HG03103 (cell line): Measurements from ENCODE around the gene TKTL1.
A peak's percentile ranks its signal among the peaks of the same experiment; 100 is the strongest.
"Not testable (repeated sequence)": the region's sequence is repeated elsewhere in the genome, so short reads cannot be mapped to it uniquely, and the experiment has no call there.

Source experiments
- ATAC-seq: cut with Tn5 transposase; IDR thresholded peaks from one replicate; pipeline ENCODE4 v1.9.1; 2021; ENCODE audit warnings: low read depth; ENCODE audit not compliant: unreplicated experiment

Gene TKTL1, protein sequence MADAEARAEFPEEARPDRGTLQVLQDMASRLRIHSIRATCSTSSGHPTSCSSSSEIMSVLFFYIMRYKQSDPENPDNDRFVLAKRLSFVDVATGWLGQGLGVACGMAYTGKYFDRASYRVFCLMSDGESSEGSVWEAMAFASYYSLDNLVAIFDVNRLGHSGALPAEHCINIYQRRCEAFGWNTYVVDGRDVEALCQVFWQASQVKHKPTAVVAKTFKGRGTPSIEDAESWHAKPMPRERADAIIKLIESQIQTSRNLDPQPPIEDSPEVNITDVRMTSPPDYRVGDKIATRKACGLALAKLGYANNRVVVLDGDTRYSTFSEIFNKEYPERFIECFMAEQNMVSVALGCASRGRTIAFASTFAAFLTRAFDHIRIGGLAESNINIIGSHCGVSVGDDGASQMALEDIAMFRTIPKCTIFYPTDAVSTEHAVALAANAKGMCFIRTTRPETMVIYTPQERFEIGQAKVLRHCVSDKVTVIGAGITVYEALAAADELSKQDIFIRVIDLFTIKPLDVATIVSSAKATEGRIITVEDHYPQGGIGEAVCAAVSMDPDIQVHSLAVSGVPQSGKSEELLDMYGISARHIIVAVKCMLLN

GRCh38 chrX:154295664-154296310 lies at the start of gene TKTL1:
TSS of gene TKTL1 (plus strand) at chrX:154295795. CDS start at chrX:154295860, 65 bp downstream.
- no peak for ATAC-seq

DNA sequence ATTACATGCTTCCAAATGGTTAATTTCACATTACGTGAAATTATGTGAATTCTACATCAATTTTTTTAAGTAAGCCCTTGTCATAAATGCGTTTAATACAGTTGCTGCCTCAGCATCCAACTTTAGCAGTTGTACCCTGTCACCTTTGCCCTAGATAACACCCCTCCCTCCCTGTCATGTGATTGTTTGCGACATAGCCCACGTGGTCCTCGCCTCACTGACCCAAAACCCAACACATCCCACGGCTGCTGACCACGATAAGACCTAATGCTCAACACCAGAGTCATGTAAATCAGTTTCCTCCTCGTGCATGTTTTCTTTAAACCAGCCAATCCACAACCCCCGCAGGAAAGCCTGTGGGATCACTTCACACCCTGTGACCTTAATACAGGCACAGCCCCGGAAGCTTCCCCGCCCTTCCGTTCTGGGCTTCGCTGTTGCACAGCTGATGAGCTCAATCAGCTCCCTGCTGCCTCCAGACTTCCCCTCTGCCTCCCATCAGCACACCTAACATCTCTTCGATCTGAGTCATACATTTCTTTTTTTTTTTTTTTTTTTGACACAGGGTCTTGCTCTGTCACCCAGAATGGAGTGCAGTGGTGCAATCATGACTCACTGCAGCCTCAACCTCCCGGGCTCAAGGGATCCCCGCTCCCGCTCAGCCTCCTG lies 48.1 kb upstream of the TKTL1 start:
- ATAC-seq: peak; percentile 65

DNA sequence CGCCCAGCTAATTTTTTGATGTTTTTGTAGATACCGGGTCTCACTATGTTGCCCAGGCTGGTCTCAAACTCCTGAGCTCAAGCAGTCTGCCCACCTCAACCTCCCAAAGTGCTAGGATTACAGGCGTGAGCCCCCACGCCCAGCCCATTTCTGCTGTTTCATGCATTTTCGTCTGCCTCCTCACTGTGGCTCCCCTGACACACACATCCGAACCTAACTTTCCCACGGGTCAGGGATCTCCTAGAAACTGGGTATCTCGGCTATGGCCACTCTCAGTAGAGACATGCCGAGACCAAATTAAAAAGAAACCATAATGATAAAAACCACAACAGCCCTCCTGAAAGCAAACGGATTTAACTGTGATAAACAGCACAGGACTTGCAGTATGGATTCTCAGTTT lies 47.5 kb upstream of the TKTL1 start:
- not testable (repeated sequence) for ATAC-seq

GRCh38 chrX:154257282-154257681 lies 38.3 kb upstream of the TKTL1 start, which contains the start of gene OPN1MW3:
TSS of gene OPN1MW3 (plus strand) at chrX:154257582. CDS start at chrX:154257620, 38 bp downstream.
- not testable (repeated sequence) for ATAC-seq

- ATAC-seq: not testable (repeated sequence)
Observed at GRCh38 chrX:154258711-154259110, 36.9 kb upstream of the TKTL1 start.

DNA sequence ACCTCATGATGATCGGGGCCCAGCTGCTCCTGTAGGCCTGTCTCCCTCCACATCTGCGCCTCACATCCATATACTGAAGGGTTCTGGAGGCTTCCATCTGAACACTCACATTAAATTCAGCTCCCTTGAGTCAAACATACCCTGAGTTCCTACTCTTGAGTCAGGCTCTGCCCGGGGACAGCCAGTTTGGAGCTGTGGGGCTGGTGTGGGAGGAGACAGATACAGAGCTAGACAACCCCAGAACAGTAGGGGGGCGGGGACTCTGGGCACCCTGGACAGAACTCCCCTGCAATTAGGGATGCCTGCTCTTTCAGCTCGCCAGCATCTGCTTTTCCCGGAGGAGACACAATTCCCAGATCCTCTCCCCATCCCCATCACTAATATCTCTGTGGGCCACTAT lies 32.5 kb upstream of the TKTL1 start:
- ATAC-seq: not testable (repeated sequence)

DNA sequence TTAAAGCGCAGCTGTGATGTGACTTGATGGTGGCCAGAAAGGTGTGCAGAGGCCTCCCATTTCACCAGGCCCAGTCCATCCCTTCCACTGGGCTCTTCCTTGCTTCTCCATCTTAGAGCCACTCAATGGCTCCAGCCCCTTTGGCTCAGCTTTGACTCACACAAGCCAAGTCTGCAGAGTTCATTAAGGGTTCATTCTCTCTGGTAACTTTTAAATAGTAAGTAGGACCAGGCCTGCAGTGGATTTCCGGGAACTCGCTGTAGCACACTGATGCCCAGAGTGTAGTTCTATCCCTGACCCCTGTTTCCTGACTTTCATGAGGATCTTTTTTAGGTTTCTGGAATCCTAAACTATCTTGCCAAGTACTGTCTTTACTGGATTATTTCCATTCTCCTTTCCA lies 26.4 kb upstream of the TKTL1 start:
- not testable (repeated sequence) for ATAC-seq

DNA sequence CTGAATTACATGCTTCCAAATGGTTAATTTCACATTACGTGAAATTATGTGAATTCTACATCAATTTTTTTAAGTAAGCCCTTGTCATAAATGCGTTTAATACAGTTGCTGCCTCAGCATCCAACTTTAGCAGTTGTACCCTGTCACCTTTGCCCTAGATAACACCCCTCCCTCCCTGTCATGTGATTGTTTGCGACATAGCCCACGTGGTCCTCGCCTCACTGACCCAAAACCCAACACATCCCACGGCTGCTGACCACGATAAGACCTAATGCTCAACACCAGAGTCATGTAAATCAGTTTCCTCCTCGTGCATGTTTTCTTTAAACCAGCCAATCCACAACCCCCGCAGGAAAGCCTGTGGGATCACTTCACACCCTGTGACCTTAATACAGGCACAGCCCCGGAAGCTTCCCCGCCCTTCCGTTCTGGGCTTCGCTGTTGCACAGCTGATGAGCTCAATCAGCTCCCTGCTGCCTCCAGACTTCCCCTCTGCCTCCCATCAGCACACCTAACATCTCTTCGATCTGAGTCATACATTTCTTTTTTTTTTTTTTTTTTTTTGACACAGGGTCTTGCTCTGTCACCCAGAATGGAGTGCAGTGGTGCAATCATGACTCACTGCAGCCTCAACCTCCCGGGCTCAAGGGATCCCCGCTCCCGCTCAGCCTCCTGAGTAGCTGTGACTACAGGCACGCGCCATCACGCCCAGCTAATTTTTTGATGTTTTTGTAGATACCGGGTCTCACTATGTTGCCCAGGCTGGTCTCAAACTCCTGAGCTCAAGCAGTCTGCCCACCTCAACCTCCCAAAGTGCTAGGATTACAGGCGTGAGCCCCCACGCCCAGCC lies 10.9 kb upstream of the TKTL1 start:
- peak; percentile 70 for ATAC-seq

- ATAC-seq: not testable (repeated sequence)
Observed at GRCh38 chrX:154286406-154286805, 9.2 kb upstream of the TKTL1 start.

DNA sequence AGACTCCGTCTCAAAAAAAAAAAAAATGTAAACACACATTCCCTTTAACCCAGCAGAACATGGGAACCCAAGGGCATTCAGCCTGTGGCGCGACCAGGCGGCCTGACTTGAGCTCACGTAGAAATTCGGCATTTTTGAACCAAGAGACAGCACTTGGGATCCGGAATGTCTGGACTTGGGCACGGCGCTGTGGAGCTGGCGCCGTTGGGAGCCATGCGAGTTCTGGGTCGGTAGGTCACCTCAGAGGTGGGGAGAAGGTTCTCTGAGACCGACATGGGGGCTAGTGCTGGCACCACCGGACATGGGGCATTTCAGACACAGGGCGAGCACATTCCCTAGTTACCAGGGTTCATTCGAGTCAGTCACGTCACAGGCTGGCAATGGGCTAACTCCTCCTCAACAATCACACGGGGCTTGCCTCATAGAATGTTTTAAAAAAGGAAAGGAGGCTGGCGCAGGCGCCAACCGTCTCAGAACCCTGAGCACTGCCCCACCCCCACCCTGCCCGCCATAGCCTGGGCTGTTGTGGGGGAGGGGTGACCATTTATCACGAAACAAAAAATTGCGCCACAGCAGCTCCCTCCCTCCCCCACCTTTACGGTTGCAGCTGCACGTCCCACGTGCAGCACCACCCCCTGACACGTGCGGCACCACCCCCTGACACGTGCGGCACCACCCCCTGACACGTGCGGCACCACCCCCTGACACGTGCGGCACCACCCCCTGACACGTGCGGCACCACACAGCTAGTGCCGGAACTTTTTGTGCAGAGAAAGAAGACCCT lies 612 bp upstream of the TKTL1 start, which contains the start of gene TEX28:
TSS of gene TEX28 (minus strand) at position 334 of the 784 bp plus-strand sequence. CDS start 3,007 bp downstream, outside the sequence.
- no peak for ATAC-seq

- ATAC-seq: no peak
Observed at GRCh38 chrX:154296731-154297130, 1.1 kb downstream of the TKTL1 start.

GRCh38 chrX:154298312-154298711 lies 2.7 kb downstream of the TKTL1 start:
- no peak for ATAC-seq

DNA sequence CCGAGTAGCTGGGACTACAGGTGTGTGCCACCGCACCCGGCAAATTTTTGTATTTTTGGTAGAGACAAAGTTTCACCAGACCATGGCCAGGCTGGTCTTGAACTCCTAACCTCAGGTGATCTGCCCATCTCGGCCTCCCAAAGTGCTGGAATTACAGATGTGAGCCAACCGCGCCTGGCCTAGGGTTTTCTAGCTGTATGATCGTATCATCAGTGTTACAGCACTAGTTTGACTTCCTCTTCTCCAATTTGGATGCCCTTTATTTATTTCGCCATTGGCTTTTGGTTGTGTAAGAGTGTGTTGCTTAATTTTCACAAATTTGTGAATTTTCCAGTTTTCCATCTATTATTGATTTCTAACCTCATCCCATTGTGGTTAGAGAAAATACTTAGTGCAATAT lies 5.2 kb downstream of the TKTL1 start:
- ATAC-seq: no peak

DNA sequence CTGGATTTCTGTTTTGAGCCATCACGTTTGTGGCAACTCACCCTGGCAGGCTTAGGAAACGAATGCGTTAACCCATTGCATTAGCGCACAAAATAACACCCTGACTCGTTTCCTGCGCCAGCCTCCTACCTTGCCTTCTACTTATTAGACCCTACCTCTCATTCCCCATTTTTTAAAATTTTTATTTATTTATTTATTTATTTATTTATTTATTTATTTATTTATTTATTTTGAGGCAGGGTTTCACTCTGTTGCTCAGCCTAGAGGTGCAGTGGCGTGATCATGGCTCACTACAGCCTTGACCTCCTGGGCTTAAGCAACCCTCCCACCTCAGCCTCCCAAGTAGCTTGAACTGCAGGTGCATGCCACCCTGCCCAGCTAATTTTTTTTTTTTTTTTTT lies 7.4 kb downstream of the TKTL1 start:
- ATAC-seq: not testable (repeated sequence)

- ATAC-seq: no peak
Observed at GRCh38 chrX:154303476-154303875, 7.9 kb downstream of the TKTL1 start.

DNA sequence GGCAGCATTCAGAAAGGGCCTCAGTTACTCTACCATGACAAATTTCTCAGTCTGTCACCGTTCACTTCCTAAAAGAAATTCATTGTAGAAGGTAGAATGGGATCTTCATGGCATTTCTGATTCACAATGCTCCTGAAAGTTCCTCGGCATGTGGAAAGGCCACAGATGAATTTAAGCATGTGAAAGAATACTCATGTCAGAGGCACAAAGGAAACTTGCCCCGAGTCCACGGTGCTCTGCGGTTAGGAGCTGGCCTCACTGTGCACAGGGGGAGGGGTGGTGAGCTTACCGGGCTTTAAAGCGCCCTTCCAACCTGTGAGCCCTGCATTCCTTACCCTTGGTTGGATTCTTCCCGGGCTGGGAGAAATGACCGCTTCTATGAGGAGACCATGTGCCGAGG lies 9.3 kb downstream of the TKTL1 start:
- no peak for ATAC-seq

DNA sequence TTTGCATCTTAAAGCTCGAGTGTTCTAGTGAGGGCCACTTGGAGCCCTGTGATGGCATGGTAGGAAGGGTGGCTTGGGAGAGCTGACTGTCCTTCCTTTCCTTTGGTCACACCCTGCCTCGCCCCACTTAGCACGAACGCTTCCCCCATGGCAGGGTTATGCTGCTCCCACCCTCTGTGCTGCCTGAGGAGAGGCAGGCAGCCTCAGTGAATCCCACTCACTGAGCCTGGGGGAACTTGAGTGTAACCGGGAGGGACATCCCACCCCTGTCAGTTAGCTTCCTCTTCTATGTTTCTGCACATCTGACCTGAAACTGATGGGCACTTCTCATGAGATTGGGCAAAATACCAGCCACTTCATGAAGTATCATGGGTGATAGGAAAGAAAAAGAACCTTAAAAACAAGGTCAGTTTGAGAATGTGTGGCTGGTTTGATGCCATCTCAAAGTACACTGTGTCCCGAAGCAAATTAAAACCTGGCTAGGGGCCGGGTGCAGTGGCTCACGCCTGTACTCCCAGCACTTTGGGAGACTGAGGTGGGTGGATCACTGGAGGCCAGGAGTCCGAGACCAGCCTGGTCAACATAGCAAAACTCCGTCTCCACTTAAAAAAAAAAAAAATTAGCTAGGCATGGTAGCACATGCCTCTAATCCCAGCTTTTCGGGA lies 10.1 kb downstream of the TKTL1 start:
- no peak for ATAC-seq

GRCh38 chrX:154307202-154307601 lies 11.6 kb downstream of the TKTL1 start:
- no peak for ATAC-seq
